SK-N-SH (cell line): ENCODE results near the gene ZNF407. TPM values are rescaled to one million over a fixed set of nuclear protein-coding genes. Genes with fewer than 3 reads are reported as not detected.

Source experiments
- CTCF ChIA-PET: fragments of 300-600, 350-600 bp; formaldehyde crosslinking; extraction: SDS; loops from one replicate; lab custom pipeline; 2021; lab: Yijun Ruan, JAX
- POLR2A ChIA-PET: fragments of 350-600 bp; sonication (Branson Sonifier 250); formaldehyde crosslinking; extraction: SDS; loops from one replicate; lab custom pipeline; 2020; ENCODE audit warnings: antibody characterized with exemption, inconsistent platforms; lab: Yijun Ruan, JAX
- DNase-seq: peaks from one replicate; pipeline ENCODE4 v3.0.0; 2012
- H2AFZ ChIP-seq: fragments of 200-600 bp; sonication (generic); 2 replicates; pipeline ENCODE4 v1.8.1; 2016; ENCODE audit warnings: antibody characterized with exemption, mild to moderate bottlenecking, low read depth
- H3F3A ChIP-seq: fragments of 200-600 bp; sonication (generic); replicated peaks from 2 replicates; pipeline ENCODE3; 2016; ENCODE audit warnings: antibody characterized with exemption, mild to moderate bottlenecking; ENCODE audit not compliant: insufficient read depth
- H3K27ac ChIP-seq, 2 experiments: fragments of 200-500 bp in 1 of 2; fragments of 200-600 bp in 1 of 2; sonication (Bioruptor generic) in 1 of 2; sonication (generic), shearing (Covaris generic) in 1 of 2; 2 replicates each; pipeline versions ENCODE4 v1.5.1 to v1.6.1; 2014 to 2016; ENCODE audit warnings: low read depth in 2 of 2, inconsistent platforms in 1 of 2, low read length in 1 of 2, mild to moderate bottlenecking in 1 of 2, mixed read lengths in 1 of 2
- H3K27me3 ChIP-seq: fragments of 200-600 bp; sonication (generic), shearing (Covaris generic); 2 replicates; pipeline ENCODE4 v1.6.1; 2016; ENCODE audit warnings: mixed run types; ENCODE audit not compliant: insufficient read depth
- H3K36me3 ChIP-seq, 2 experiments: fragments of 200-500 bp in 1 of 2; fragments of 200-600 bp in 1 of 2; sonication (Bioruptor generic) in 1 of 2; sonication (generic) in 1 of 2; replicated peaks in 1 of 2; 2 replicates each; pipeline versions ENCODE3 to v1.5.1; 2014 to 2016; ENCODE audit warnings: low read length in 1 of 2, mild to moderate bottlenecking in 1 of 2; ENCODE audit not compliant: insufficient read depth in 2 of 2, control insufficient read depth in 1 of 2
- H3K4me1 ChIP-seq, 2 experiments: fragments of 200-500 bp in 1 of 2; fragments of 200-600 bp in 1 of 2; sonication (Bioruptor generic) in 1 of 2; sonication (generic), shearing (Covaris generic) in 1 of 2; 2 replicates each; pipeline versions ENCODE4 v1.5.1 to v1.6.1; 2014 to 2016; ENCODE audit warnings: low read depth in 1 of 2, low read length in 1 of 2, mixed run types in 1 of 2; ENCODE audit not compliant: insufficient read depth in 2 of 2, control insufficient read depth in 1 of 2
- H3K4me2 ChIP-seq: fragments of 200-600 bp; sonication (generic), shearing (Covaris generic); 2 replicates; pipeline ENCODE4 v1.6.1; 2017; ENCODE audit warnings: mixed run types
- H3K4me3 ChIP-seq, 2 experiments: fragments of 200-500 bp in 1 of 2; fragments of 200-600 bp in 1 of 2; sonication (Bioruptor generic) in 1 of 2; sonication (generic), shearing (Covaris generic) in 1 of 2; 2 replicates each; pipeline versions ENCODE4 v1.5.1 to v1.8.1; 2014 to 2016; ENCODE audit warnings: low read depth in 2 of 2, inconsistent platforms in 1 of 2, low read length in 1 of 2, mild to moderate bottlenecking in 1 of 2, mixed read lengths in 1 of 2, moderate library complexity in 1 of 2
- H3K79me2 ChIP-seq: fragments of 200-600 bp; sonication (generic); 2 replicates; pipeline ENCODE4 v1.8.1; 2017; ENCODE audit warnings: mild to moderate bottlenecking; ENCODE audit not compliant: insufficient read depth
- H3K9ac ChIP-seq: fragments of 200-600 bp; sonication (generic); 2 replicates; pipeline ENCODE4 v1.6.1; 2017; ENCODE audit warnings: mixed run types
- H3K9me2 ChIP-seq: fragments of 200-600 bp; sonication (generic); 2 replicates; pipeline ENCODE4 v1.6.1; 2017; ENCODE audit warnings: mixed run types
- H3K9me3 ChIP-seq: fragments of 200-600 bp; sonication (generic); 2 replicates; pipeline ENCODE4 v1.6.1; 2017; ENCODE audit warnings: mixed run types, mild to moderate bottlenecking, moderate library complexity
- H4K20me1 ChIP-seq: fragments of 200-600 bp; sonication (generic); 2 replicates; pipeline ENCODE4 v1.6.1; 2017; ENCODE audit warnings: mild to moderate bottlenecking, mixed run types; ENCODE audit not compliant: insufficient read depth
- ELF1 ChIP-seq: IDR thresholded peaks from 2 replicates; pipeline ENCODE4 v1.4.0; 2012
- EP300 ChIP-seq, 2 experiments: IDR thresholded peaks; 2 replicates each; pipeline versions ENCODE4 v1.4.0 to v1.6.1; 2012; ENCODE audit warnings: borderline replicate concordance in 1 of 2, low read depth in 1 of 2, low read length in 1 of 2
- FOXM1 ChIP-seq: IDR thresholded peaks from 2 replicates; pipeline ENCODE4 v1.4.0; 2012; ENCODE audit warnings: low read depth, mild to moderate bottlenecking
- MEF2A ChIP-seq: IDR thresholded peaks from 2 replicates; pipeline ENCODE4 v1.4.0; 2012; ENCODE audit warnings: low read depth, borderline replicate concordance
- NFIC ChIP-seq: IDR thresholded peaks from 2 replicates; pipeline ENCODE4 v1.4.0; 2012; ENCODE audit warnings: borderline replicate concordance
- PBX3 ChIP-seq: IDR thresholded peaks from 2 replicates; pipeline ENCODE4; 2012
- POLR2AphosphoS5 ChIP-seq: IDR thresholded peaks from 2 replicates; pipeline ENCODE4 v1.6.1; 2012; ENCODE audit warnings: low read depth, low read length
- RFX5 ChIP-seq: IDR thresholded peaks from 2 replicates; pipeline ENCODE4 v1.6.1; 2012; ENCODE audit warnings: mild to moderate bottlenecking, improper control_type of control experiment, low read length
- RXRA ChIP-seq: IDR thresholded peaks from 2 replicates; pipeline ENCODE4 v1.4.0; 2012; ENCODE audit warnings: low read depth, mild to moderate bottlenecking, borderline replicate concordance
- SIN3A ChIP-seq: IDR thresholded peaks from 2 replicates; pipeline ENCODE4 v1.6.1; 2012; ENCODE audit warnings: low read depth, mild to moderate bottlenecking, low read length, moderate library complexity, borderline replicate concordance
- TAF1 ChIP-seq: IDR thresholded peaks from 2 replicates; pipeline ENCODE4 v1.6.1; 2012; ENCODE audit warnings: low read depth, mild to moderate bottlenecking, low read length, moderate library complexity, borderline replicate concordance
- TCF12 ChIP-seq: IDR thresholded peaks from 2 replicates; pipeline ENCODE4 v1.4.0; 2012
- YY1 ChIP-seq: IDR thresholded peaks from 2 replicates; pipeline ENCODE4 v1.4.0; 2012; ENCODE audit warnings: low read depth, mild to moderate bottlenecking
- WGBS: methylation state at CpG from one replicate; pipeline ENCODE4 v1.1.6; 2017; ENCODE audit warnings: low lambda C conversion rate; 5-methylcytosine and 5-hydroxymethylcytosine counted together
- polyA plus RNA-seq, 3 experiments: library from polyadenylated mRNA; depleted of rRNA; stranded (reverse); fragments of >200 nt; gene quantifications; 2 replicates each; pipeline ENCODE4 v1.2.3, GENCODE V29; 2012
- TF ChIP-seq, protein P1 (sequence below): IDR thresholded peaks from 2 replicates; pipeline ENCODE4 v1.4.0; 2012; ENCODE audit warnings: low read depth, borderline replicate concordance
- TF ChIP-seq, protein P2 (sequence below): fragments of 150-350 bp; IDR thresholded peaks from 2 replicates; pipeline ENCODE4 v1.6.1; 2016; ENCODE audit warnings: mild to moderate bottlenecking, low read depth, low read length

The ZNF407 gene
- polyA plus RNA-seq, 1 of the 3 experiments (the other 2 are of a cell fraction) = 2.6 TPM

- H3K79me2 ChIP-seq = no peaks in the 10 kb centered on the region
- TF ChIP-seq POLR2AphosphoS5 (no peak), TAF1 (no peak), YY1 (no peak), RFX5 (no peak), MEF2A (no peak), FOXM1 (no peak), RXRA (no peak), TCF12 (no peak), EP300 (IDR thresholded peaks at IDR 0.05; ENCODE audit: borderline replicate concordance in 1 of 2, low read depth in 1 of 2, low read length in 1 of 2) (no peak), ELF1 (no peak)
- TF ChIP-seq, protein P1, sequence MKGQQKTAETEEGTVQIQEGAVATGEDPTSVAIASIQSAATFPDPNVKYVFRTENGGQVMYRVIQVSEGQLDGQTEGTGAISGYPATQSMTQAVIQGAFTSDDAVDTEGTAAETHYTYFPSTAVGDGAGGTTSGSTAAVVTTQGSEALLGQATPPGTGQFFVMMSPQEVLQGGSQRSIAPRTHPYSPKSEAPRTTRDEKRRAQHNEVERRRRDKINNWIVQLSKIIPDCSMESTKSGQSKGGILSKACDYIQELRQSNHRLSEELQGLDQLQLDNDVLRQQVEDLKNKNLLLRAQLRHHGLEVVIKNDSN = no peak
- H3K9me3 ChIP-seq = no peaks in the 10 kb centered on the region
Observed at GRCh38 chr18:75107931-75108276, 510.2 kb downstream of the ZNF407 start.

DNA sequence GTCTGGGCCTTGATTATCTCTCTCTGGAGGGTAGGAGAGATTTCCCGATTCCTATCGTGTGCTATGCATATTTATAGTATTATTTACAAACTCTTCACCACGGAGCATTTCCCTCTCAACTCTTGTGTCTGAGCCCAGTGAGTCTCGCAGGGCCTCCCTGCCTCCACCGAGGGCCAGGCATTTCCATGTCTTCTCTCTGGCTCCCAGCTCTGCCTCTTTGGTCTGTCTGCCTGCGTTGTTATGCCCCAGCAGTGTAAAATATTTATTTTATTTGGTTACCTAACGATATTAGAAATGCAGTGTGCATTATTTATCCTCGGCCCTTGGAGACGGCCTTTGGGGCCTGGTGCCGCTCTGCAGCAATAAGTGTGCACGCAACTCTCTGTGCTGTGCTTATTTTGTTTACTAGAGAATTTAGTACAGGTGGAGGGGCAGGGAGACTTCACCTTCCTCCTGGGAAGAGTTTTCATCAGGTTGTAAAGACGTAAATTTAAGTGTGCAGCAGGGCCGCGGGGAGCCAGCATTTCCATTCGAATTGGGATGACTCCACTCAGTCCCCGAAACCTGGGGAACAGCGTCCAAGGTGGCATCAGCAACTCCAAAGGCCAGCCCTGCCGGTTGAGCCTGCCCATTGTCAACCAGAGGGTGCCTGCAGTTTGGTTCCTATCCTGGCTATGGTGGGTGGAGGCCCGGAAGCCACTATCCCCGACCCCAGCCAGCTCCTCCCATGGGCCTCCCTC, 511.1 kb downstream of the ZNF407 start:
- Histone ChIP-seq H4K20me1 (no peaks in the 10 kb centered on the region), H2AFZ (no peak overlapping the region), H3K9ac (no peak overlapping the region), H3K4me3 (no peak overlapping the region), H3K4me1 (peaks cover 0 to 16% of the 10 kb centered on the region in 2 experiments; a peak in 1 of 4 replicates), H3K4me2 (no peak overlapping the region), H3K36me3 (no peaks in the 10 kb centered on the region), H3K27ac (no peak overlapping the region), H3K9me3 (no peaks in the 10 kb centered on the region), H3F3A (no peaks in the 10 kb centered on the region), H3K27me3 (no peaks in the 10 kb centered on the region), H3K9me2 (no peaks in the 10 kb centered on the region), H3K79me2 (no peaks in the 10 kb centered on the region)
- DNase-seq = no peak
- TF ChIP-seq, protein P2, sequence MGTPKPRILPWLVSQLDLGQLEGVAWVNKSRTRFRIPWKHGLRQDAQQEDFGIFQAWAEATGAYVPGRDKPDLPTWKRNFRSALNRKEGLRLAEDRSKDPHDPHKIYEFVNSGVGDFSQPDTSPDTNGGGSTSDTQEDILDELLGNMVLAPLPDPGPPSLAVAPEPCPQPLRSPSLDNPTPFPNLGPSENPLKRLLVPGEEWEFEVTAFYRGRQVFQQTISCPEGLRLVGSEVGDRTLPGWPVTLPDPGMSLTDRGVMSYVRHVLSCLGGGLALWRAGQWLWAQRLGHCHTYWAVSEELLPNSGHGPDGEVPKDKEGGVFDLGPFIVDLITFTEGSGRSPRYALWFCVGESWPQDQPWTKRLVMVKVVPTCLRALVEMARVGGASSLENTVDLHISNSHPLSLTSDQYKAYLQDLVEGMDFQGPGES = no peak
- TF ChIP-seq TCF12 (no peak), NFIC (no peak), SIN3A (no peak), TAF1 (no peak), PBX3 (no peak)
- ChIA-PET CTCF (no interaction called here), POLR2A (no interaction called here)
- WGBS = 74% methylated on average over 17 of the region's 20 CpGs

More at GRCh38 chr18:75107931-75108276, 510.2 kb downstream of the ZNF407 start:
- Histone ChIP-seq H3K27me3 (no peaks in the 10 kb centered on the region), H3F3A (no peaks in the 10 kb centered on the region), H3K9me2 (no peaks in the 10 kb centered on the region), H4K20me1 (no peaks in the 10 kb centered on the region), H2AFZ (no peak overlapping the region), H3K4me2 (no peak overlapping the region), H3K27ac (no peak overlapping the region), H3K36me3 (no peaks in the 10 kb centered on the region), H3K4me1 (peaks cover 0 to 12% of the 10 kb centered on the region in 2 experiments; a peak in 1 of 4 replicates), H3K9ac (no peak overlapping the region), H3K4me3 (no peak overlapping the region)
- POLR2A ChIA-PET = no interaction called here
- no peak for DNase-seq
- CTCF ChIA-PET = interaction anchor here (1.0 kb wide), 1 partner anchor 27 kb away, joined by 3 read pairs; no protein-coding TSS in a partner anchor
- 60% methylated on average over 1 of the region's 8 CpGs for WGBS
